ENCODE measurements around the gene HLCS. TPM values are rescaled to one million over a fixed set of nuclear protein-coding genes. Genes with fewer than 3 reads are reported as not detected.

Gene HLCS
- total and polyA plus RNA-seq, 2 experiments from 2014 or later: 12.4 to 20.1 TPM

DNA sequence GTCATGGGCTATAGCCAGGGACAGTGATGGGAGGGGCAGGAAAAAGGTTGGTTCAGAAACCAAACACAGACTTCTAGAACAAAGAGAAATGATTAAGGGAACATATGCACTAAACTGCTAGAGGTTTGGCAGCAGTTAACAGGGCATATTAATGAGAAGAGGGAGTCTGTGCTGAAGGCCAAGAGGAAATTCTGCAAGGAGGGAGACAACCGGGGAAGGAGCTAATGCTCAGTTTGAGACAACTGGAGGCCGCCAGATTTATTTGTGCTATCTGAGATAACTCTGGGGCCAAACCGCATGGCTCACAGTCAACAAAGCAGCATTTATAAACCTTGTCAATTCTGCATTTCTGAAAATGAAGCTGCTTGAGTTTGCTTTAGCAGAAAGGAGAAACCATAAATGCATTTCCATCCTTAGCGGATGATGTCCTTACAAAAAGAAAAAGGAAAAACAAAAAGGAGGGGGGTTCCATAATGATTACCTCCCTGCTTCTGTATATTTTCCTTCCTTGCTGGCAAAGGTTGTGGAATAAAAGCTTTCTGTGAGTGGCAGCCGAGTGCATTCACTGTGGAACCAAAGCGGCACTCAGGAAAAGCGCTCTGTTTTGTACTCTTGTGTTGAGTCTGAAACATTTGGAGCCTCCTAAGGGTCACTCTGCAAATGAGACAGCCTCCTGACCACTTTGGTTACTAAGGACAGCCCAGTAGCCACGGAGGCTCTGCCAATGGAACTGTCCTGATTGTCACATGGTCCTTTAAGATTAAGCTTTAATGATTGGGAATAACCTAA lies 197.2 kb downstream of the HLCS start:
- no peaks in the 10 kb centered on the region for H3K9me3 ChIP-seq (ENCODE audit: low read depth)
- peak in 1 of 2 donors; percentile 84 for DNase-seq (ENCODE audit: low read depth in 1 of 2, low spot score in 1 of 2)
- no peak overlapping the region for H3K27ac ChIP-seq
- TF ChIP-seq, protein P1, sequence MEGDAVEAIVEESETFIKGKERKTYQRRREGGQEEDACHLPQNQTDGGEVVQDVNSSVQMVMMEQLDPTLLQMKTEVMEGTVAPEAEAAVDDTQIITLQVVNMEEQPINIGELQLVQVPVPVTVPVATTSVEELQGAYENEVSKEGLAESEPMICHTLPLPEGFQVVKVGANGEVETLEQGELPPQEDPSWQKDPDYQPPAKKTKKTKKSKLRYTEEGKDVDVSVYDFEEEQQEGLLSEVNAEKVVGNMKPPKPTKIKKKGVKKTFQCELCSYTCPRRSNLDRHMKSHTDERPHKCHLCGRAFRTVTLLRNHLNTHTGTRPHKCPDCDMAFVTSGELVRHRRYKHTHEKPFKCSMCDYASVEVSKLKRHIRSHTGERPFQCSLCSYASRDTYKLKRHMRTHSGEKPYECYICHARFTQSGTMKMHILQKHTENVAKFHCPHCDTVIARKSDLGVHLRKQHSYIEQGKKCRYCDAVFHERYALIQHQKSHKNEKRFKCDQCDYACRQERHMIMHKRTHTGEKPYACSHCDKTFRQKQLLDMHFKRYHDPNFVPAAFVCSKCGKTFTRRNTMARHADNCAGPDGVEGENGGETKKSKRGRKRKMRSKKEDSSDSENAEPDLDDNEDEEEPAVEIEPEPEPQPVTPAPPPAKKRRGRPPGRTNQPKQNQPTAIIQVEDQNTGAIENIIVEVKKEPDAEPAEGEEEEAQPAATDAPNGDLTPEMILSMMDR (IDR thresholded peaks at IDR 0.05; ENCODE audit: low read depth, low read length): no peak
- H3K4me3 ChIP-seq: no peak overlapping the region
- no peaks in the 10 kb centered on the region for H3K27me3 ChIP-seq
- H3K36me3 ChIP-seq: no peaks in the 10 kb centered on the region
- H3K4me1 ChIP-seq (ENCODE audit: low read depth): no peaks in the 10 kb centered on the region

DNA sequence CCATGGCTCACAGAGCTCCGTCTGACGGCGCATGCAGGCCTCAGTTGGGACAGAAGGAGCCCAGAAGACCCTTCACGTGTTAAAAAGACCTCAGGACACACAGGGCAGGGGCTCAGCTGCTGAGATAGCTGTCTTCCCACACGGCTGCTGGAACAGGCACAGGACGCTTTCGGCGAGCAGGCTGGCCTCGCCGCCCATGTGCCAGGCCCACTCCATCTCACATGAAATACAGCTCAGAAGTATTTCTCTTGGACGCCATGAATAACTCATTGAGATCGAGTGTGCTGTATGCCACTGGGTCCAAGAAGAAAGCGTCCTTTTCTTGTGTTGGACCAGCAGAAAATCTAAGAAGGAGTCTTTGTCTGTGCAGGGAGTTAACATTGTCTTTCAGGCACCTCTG lies 198.0 kb downstream of the HLCS start:
- TF ChIP-seq, protein P1 (IDR thresholded peaks at IDR 0.05; ENCODE audit: low read depth, low read length): no peak
- H3K4me1 ChIP-seq (ENCODE audit: low read depth): no peaks in the 10 kb centered on the region

DNA sequence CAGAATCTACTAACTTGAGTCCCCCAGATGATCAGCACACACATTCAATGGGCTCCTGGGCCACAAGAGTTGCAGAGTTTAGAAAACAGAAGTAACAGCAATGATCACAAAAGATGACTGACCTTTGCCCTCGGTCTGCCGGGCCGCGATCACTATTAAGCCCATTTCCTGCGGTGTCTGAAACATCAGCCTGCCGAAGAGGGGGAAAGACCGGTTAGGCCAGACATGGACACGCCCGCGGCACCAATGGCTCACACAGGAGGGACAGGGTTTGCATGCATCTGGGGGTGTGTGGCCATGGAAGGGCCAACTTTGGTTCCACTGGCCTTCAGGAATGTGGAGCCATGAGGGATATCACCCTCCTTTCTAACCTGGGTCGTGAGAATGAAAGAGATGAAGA lies 199.4 kb downstream of the HLCS start:
- Histone ChIP-seq H3K4me3 (no peak overlapping the region), H3K27me3 (no peaks in the 10 kb centered on the region), H3K9me3 (ENCODE audit: low read depth) (no peaks in the 10 kb centered on the region), H3K36me3 (no peaks in the 10 kb centered on the region), H3K27ac (no peak overlapping the region), H3K4me1 (ENCODE audit: low read depth) (no peaks in the 10 kb centered on the region)
- TF ChIP-seq, protein P1 (IDR thresholded peaks at IDR 0.05; ENCODE audit: low read depth, low read length): no peak
- DNase-seq (ENCODE audit: low read depth in 1 of 2, low spot score in 1 of 2): no peak

More for the DNA sequence above, 198.0 kb downstream of the HLCS start:
- Histone ChIP-seq H3K4me3 (no peak overlapping the region), H3K27me3 (no peaks in the 10 kb centered on the region), H3K36me3 (no peaks in the 10 kb centered on the region), H3K9me3 (ENCODE audit: low read depth) (no peaks in the 10 kb centered on the region), H3K27ac (no peak overlapping the region)
- no peak for DNase-seq (ENCODE audit: low read depth in 1 of 2, low spot score in 1 of 2)

DNA sequence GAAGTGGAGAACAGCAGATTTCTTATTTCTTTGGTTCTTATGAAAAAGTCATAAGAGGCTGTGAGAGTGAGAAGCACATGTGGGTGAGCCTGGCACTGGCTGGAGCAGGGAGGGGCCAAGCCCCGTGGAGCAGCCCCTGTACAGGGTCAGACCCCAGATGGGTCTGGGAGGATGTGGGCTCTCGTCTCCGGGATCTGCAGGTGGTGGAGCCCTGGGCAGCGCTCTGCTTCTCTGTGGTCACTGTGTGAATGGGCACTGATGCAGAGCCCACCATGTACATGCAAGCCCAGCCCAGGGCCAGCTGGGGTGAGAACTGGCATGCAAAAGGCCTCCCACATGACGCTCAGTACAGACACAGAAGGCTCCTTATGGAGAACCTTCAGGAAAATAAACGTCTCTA lies 200.0 kb downstream of the HLCS start:
- TF ChIP-seq, protein P1 (IDR thresholded peaks at IDR 0.05; ENCODE audit: low read depth, low read length): no peak
- DNase-seq (ENCODE audit: low read depth in 1 of 2, low spot score in 1 of 2): no peak
- Histone ChIP-seq H3K27me3 (no peaks in the 10 kb centered on the region), H3K4me1 (ENCODE audit: low read depth) (no peaks in the 10 kb centered on the region), H3K9me3 (ENCODE audit: low read depth) (no peaks in the 10 kb centered on the region), H3K36me3 (no peaks in the 10 kb centered on the region), H3K27ac (no peak overlapping the region), H3K4me3 (no peak overlapping the region)

DNA sequence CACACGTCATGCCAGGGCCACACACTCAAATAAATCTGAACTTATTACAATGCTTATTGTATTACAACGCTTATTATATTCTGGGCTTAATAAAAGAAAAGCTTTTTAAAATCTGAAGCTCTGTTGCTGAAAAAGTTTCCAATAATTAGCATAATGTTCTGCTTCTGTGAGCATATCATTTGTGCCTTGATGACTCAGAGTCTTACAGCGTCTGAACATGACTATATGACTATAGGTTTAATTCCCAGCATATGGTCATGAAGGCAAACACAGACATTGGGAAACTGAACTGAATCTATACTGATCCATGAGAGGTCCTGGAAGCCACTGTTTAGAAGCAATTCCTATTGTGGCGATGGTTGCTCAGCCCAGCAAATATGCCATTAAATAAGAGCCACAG lies 201.2 kb downstream of the HLCS start:
- Histone ChIP-seq H3K4me3 (no peak overlapping the region), H3K36me3 (no peaks in the 10 kb centered on the region), H3K4me1 (ENCODE audit: low read depth) (no peaks in the 10 kb centered on the region), H3K27ac (no peak overlapping the region), H3K9me3 (ENCODE audit: low read depth) (no peaks in the 10 kb centered on the region), H3K27me3 (no peaks in the 10 kb centered on the region)
- no peak for DNase-seq (ENCODE audit: low read depth in 1 of 2, low spot score in 1 of 2)
- TF ChIP-seq, protein P1 (IDR thresholded peaks at IDR 0.05; ENCODE audit: low read depth, low read length): no peak
